ENCODE results near the gene CCDC137.

- TF ChIP-seq, protein P1, sequence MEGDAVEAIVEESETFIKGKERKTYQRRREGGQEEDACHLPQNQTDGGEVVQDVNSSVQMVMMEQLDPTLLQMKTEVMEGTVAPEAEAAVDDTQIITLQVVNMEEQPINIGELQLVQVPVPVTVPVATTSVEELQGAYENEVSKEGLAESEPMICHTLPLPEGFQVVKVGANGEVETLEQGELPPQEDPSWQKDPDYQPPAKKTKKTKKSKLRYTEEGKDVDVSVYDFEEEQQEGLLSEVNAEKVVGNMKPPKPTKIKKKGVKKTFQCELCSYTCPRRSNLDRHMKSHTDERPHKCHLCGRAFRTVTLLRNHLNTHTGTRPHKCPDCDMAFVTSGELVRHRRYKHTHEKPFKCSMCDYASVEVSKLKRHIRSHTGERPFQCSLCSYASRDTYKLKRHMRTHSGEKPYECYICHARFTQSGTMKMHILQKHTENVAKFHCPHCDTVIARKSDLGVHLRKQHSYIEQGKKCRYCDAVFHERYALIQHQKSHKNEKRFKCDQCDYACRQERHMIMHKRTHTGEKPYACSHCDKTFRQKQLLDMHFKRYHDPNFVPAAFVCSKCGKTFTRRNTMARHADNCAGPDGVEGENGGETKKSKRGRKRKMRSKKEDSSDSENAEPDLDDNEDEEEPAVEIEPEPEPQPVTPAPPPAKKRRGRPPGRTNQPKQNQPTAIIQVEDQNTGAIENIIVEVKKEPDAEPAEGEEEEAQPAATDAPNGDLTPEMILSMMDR (IDR thresholded peaks at IDR 0.05; ENCODE audit: low read length): no peak
- TF ChIP-seq EZH2 (IDR thresholded peaks at IDR 0.05; ENCODE audit: borderline replicate concordance, low read length): no peak
Measured at GRCh38 chr17:81672954-81673353, 6.4 kb downstream of the CCDC137 start.
